Panc1 (cell line): ENCODE results near the gene FRMD4A. TPM values are rescaled to one million over a fixed set of nuclear protein-coding genes. Genes with fewer than 3 reads are reported as not detected.

Source experiments
- ATAC-seq: fragments of 200-7000 bp; cut with Tn5 transposase; 2 replicates; pipeline ENCODE4 v1.9.1; 2020; ENCODE audit warnings: mild to moderate bottlenecking, moderate library complexity
- BruUV-seq: library from RNA; stranded (reverse); fragments of 400-500 nt; replicated peaks from 2 replicates; lab custom pipeline; 2021; lab: Mats Ljungman, UMichigan
- CTCF ChIA-PET: fragments of 300-600 bp; sonication (Branson Sonifier 250); formaldehyde crosslinking; loops from one replicate; lab custom pipeline; 2022; ENCODE audit warnings: antibody characterized with exemption; lab: Charles Lee
- POLR2A ChIA-PET: fragments of 300-600 bp; sonication (Branson Sonifier 250); formaldehyde crosslinking; loops from one replicate; lab custom pipeline; 2022; ENCODE audit warnings: antibody characterized with exemption; lab: Charles Lee
- DNase-seq: peaks from one replicate; pipeline ENCODE4 v3.0.0-alpha.2; 2010; ENCODE audit warnings: low read depth, low spot score
- H3K27ac ChIP-seq: 2 replicates; pipeline ENCODE4 v1.5.1; 2011; ENCODE audit warnings: mild to moderate bottlenecking, low read length, inconsistent platforms
- H3K27me3 ChIP-seq: fragments of 200-500 bp; sonication (Bioruptor generic); 2 replicates; pipeline ENCODE4 v1.6.0; 2014; ENCODE audit warnings: low read length, inconsistent platforms; ENCODE audit not compliant: control insufficient read depth, insufficient read depth
- H3K36me3 ChIP-seq: fragments of 200-500 bp; sonication (Bioruptor generic); 2 replicates; pipeline ENCODE4 v1.5.1; 2014; ENCODE audit warnings: inconsistent platforms, mild to moderate bottlenecking, low read length, moderate library complexity; ENCODE audit not compliant: control insufficient read depth, insufficient read depth
- H3K4me1 ChIP-seq: 2 replicates; pipeline ENCODE4 v1.5.1; 2011; ENCODE audit warnings: inconsistent platforms, mild to moderate bottlenecking, low read length, moderate library complexity; ENCODE audit not compliant: control insufficient read depth, insufficient read depth
- H3K4me3 ChIP-seq, 2 experiments: 2 replicates each; pipeline ENCODE4 v1.5.1; 2011 to 2012; ENCODE audit warnings: low read depth in 2 of 2, low read length in 2 of 2, mild to moderate bottlenecking in 2 of 2, inconsistent platforms in 1 of 2, moderate library complexity in 1 of 2
- H3K9me3 ChIP-seq: fragments of 200-500 bp; sonication (Bioruptor generic); 2 replicates; pipeline ENCODE4 v1.5.1; 2014; ENCODE audit warnings: low read depth, mild to moderate bottlenecking, inconsistent platforms, low read length, moderate library complexity; ENCODE audit not compliant: control insufficient read depth, insufficient read depth
- POLR2AphosphoS5 ChIP-seq: IDR thresholded peaks from 2 replicates; pipeline ENCODE4 v1.6.1; 2012; ENCODE audit warnings: mild to moderate bottlenecking, low read depth, low read length, moderate library complexity
- REST ChIP-seq, 2 experiments: IDR thresholded peaks; 2 replicates each; pipeline ENCODE4 v1.6.1; 2011 to 2012; ENCODE audit warnings: low read depth in 2 of 2, control low read depth in 1 of 2, low read length in 1 of 2, mild to moderate bottlenecking in 1 of 2, moderate library complexity in 1 of 2; ENCODE audit not compliant: insufficient read depth in 1 of 2
- SIN3A ChIP-seq: IDR thresholded peaks from 2 replicates; pipeline ENCODE4 v1.6.1; 2012; ENCODE audit warnings: low read depth, mild to moderate bottlenecking, low read length, moderate library complexity, borderline replicate concordance; ENCODE audit not compliant: insufficient read depth
- TCF7L2 ChIP-seq: IDR thresholded peaks from 2 replicates; pipeline ENCODE4 v1.6.1; 2011; ENCODE audit warnings: mild to moderate bottlenecking, low read depth, low read length, inconsistent platforms
- in situ Hi-C: cut with HindIII; loops from 2 replicates; pipeline ENCODE4 v1.10.0; 2016; ENCODE audit warnings: low sequenced_read_pairs, low pct_unique_long_range_greater_than_20kb
- intact Hi-C: fragments of 100-400 bp; cut with micrococcal nuclease; formaldehyde crosslinking; loops from one replicate; pipeline ENCODE4 v1.10.0; 2022; ENCODE audit not compliant: unreplicated experiment
- total RNA-seq: library from RNA; stranded (reverse); gene quantifications from one replicate; pipeline ENCODE4 v1.2.1, GENCODE V29; 2021; ENCODE audit not compliant: unreplicated experiment
- TF ChIP-seq, protein P1 (sequence below): fragments of 450-650 bp; IDR thresholded peaks from 2 replicates; pipeline ENCODE4 v1.5.1; 2017; ENCODE audit warnings: mild to moderate bottlenecking

The FRMD4A gene
- total RNA-seq, 1 experiment from 2014 or later = 7.1 TPM

DNA sequence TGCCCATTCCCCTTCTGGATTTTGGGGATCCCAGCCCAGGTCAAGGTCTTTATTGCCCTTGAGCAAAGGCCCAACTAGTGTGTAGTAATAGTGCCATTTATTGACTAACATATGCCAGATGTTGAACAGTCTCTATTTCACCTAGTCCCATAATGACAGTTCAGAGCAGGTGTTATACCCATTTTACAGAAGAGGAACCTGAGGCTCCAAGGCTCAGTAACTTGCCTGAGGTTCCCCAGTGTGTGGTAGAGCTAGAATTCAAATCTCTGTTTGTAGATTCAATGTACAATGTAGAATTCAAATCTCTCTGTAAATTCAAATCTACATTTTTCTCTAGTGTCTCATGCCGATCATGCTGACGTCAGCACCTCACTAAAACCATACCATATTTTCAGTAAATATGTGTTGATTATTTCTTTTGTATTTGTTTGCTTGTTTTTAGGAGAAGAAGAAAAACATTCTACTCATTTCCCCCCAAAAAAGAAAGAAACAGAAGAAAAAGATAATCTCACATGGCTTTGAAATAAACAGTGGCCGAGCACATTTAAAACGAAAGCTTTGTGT is 414.3 kb downstream of the FRMD4A start:
- intact Hi-C loops (no loop called here), in situ Hi-C loops (no loop called here)
- Histone ChIP-seq H3K9me3 (no peaks in the 10 kb centered on the region), H3K36me3 (no peaks in the 10 kb centered on the region), H3K4me1 (no peaks in the 10 kb centered on the region), H3K27me3 (no peaks in the 10 kb centered on the region), H3K4me3 (no peak overlapping the region), H3K27ac (no peak overlapping the region)
- DNase-seq (no peak), ATAC-seq (no peak)
- POLR2A ChIA-PET = no interaction called here
- TF ChIP-seq POLR2AphosphoS5 (no peak), REST (IDR thresholded peaks at IDR 0.05; ENCODE audit: insufficient read depth in 1 of 2, low read depth in 2 of 2, low read length in 1 of 2) (no peak), TCF7L2 (no peak), SIN3A (no peak)
- TF ChIP-seq, protein P1, sequence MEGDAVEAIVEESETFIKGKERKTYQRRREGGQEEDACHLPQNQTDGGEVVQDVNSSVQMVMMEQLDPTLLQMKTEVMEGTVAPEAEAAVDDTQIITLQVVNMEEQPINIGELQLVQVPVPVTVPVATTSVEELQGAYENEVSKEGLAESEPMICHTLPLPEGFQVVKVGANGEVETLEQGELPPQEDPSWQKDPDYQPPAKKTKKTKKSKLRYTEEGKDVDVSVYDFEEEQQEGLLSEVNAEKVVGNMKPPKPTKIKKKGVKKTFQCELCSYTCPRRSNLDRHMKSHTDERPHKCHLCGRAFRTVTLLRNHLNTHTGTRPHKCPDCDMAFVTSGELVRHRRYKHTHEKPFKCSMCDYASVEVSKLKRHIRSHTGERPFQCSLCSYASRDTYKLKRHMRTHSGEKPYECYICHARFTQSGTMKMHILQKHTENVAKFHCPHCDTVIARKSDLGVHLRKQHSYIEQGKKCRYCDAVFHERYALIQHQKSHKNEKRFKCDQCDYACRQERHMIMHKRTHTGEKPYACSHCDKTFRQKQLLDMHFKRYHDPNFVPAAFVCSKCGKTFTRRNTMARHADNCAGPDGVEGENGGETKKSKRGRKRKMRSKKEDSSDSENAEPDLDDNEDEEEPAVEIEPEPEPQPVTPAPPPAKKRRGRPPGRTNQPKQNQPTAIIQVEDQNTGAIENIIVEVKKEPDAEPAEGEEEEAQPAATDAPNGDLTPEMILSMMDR = no peak
- BruUV-seq = no TSS peak
- CTCF ChIA-PET = no interaction called here

GRCh38 chr10:13915710-13916109 is 415.0 kb downstream of the FRMD4A start:
- POLR2A ChIA-PET = no interaction called here

More at GRCh38 chr10:13915710-13916109, 415.0 kb downstream of the FRMD4A start:
- ATAC-seq (no peak), DNase-seq (no peak)
- no peak overlapping the region for H3K27ac ChIP-seq
- in situ Hi-C loops = no loop called here
- no peaks in the 10 kb centered on the region for H3K9me3 ChIP-seq
- intact Hi-C loops = no loop called here
- TF ChIP-seq, protein P1 = no peak
- TF ChIP-seq POLR2AphosphoS5 (no peak), REST (IDR thresholded peaks at IDR 0.05; ENCODE audit: insufficient read depth in 1 of 2, low read depth in 2 of 2, low read length in 1 of 2) (no peak), SIN3A (no peak), TCF7L2 (no peak)
- H3K4me1 ChIP-seq = no peaks in the 10 kb centered on the region
- no peaks in the 10 kb centered on the region for H3K36me3 ChIP-seq
- no TSS peak for BruUV-seq
- no peaks in the 10 kb centered on the region for H3K27me3 ChIP-seq
- H3K4me3 ChIP-seq = no peak overlapping the region
- CTCF ChIA-PET = no interaction called here
